Keratinocyte (primary cell): ENCODE results near the gene TBXAS1.

Experiments used
- EZH2 ChIP-seq: IDR thresholded peaks from one replicate; pipeline ENCODE4 v1.6.1; 2012; ENCODE audit warnings: inconsistent platforms, mild to moderate bottlenecking, low read length, moderate library complexity
- TF ChIP-seq, protein P1 (sequence below), 3 experiments: IDR thresholded peaks in 1 of 3; conservative IDR thresholded peaks in 1 of 3; optimal IDR thresholded peaks in 1 of 3; 2 replicates in 2 of 3; 3 replicates in 1 of 3; pipeline versions ENCODE3 to v1.5.1; 2011; ENCODE audit warnings: low read length in 3 of 3, mild to moderate bottlenecking in 3 of 3, moderate library complexity in 2 of 3, control low read depth in 1 of 3, inconsistent platforms in 1 of 3; ENCODE audit not compliant: insufficient read depth in 2 of 3; ENCODE audit errors: extremely low read depth in 1 of 3

DNA sequence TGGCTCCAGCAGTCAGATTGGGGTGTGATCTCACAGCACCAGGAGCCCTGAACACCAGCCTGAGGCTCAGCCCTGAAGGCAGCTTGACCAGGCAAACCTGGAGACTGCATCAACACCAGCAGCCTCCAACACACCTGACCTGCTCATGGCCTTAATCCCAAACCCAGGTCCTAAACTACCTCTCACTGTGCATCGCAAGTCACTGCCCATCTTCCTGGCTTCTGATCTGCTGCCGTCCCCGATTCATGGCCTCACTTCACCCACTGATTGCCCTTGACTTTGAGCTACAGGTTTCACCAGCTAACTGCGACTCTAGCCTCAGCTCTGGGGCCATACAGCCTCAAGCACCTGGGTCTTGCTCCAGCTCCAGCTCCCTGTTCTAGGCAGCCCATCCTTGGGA is 184.6 kb downstream of the TBXAS1 start:
- no peak for TF ChIP-seq EZH2
- TF ChIP-seq, protein P1, sequence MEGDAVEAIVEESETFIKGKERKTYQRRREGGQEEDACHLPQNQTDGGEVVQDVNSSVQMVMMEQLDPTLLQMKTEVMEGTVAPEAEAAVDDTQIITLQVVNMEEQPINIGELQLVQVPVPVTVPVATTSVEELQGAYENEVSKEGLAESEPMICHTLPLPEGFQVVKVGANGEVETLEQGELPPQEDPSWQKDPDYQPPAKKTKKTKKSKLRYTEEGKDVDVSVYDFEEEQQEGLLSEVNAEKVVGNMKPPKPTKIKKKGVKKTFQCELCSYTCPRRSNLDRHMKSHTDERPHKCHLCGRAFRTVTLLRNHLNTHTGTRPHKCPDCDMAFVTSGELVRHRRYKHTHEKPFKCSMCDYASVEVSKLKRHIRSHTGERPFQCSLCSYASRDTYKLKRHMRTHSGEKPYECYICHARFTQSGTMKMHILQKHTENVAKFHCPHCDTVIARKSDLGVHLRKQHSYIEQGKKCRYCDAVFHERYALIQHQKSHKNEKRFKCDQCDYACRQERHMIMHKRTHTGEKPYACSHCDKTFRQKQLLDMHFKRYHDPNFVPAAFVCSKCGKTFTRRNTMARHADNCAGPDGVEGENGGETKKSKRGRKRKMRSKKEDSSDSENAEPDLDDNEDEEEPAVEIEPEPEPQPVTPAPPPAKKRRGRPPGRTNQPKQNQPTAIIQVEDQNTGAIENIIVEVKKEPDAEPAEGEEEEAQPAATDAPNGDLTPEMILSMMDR (optimal IDR thresholded peaks at IDR 0.05 in 1 of 3, IDR thresholded peaks at IDR 0.05 in 1 of 3, conservative IDR thresholded peaks at IDR 0.05 in 1 of 3; ENCODE audit: extremely low read depth in 1 of 3, insufficient read depth in 2 of 3, low read length in 3 of 3), result no peak
